DMS53 treated with DMSO at 0.1 percent for 48 hours (cell line): ENCODE data around the gene TMEM235.

Experiments
- DNase-seq: peaks from one replicate; lab custom pipeline; 2025; ENCODE audit not compliant: unreplicated experiment; lab: John Stamatoyannopoulos, UW

Gene TMEM235

GRCh38 chr17:78269955-78270381 lies 38.5 kb downstream of the TMEM235 start:
- no peak for DNase-seq

- DNase-seq = no peak
These were observed 40.2 kb downstream of the TMEM235 start for GRCh38 chr17:78271419-78272170.

DNA sequence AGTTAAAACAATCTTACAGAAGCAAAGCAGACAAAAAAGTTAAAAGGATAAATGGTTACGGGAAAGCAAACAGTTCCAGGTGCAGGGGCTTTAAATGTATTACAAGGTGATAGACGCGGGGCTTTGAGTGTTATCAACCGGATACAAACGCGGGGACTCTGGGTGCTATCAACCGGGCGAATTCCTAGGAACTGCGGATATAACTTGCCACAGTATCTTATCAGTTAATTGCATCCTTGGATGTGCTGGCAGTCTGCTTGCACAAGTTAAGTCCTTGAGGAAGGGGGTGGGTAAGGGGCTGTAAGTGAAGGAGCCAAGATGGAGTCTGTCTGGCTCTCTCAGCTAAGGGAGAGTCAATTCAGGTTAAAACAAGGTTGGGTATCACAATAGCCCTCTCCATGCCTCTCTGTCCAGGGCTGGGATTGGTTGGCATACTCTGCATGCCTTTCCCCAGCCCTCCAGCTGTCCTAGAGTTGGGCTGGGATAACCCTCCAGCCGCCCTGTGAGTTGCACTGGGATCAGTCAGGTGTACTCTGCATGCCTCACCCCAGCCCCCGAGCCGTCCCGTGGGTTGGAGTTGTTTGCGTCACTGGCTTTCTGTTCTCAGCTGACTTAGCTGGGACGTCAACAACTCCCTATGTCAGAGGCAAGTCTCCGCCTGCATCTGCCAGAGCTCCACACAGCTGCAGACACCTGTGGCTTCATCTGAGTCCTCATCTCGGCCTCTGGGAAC lies 40.9 kb downstream of the TMEM235 start:
- peak; percentile 78 for DNase-seq

DNA sequence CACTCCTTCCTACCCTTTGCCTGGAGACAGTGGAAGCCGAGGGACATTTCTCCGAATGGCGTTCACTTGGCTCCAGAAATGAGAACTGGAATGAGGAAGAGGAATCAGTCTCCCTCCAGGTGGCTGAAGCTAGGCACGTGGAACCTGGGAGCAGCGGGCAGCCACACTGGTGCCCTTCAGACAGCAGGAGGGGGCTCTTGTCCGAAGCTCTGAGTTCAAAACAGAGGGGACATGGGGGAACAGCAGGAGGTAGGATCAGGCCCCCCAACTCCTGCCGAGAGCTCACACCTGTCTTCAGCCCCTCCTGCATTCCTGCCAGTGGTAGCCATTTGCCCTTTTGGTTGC lies 41.5 kb downstream of the TMEM235 start:
- DNase-seq = no peak

DNA sequence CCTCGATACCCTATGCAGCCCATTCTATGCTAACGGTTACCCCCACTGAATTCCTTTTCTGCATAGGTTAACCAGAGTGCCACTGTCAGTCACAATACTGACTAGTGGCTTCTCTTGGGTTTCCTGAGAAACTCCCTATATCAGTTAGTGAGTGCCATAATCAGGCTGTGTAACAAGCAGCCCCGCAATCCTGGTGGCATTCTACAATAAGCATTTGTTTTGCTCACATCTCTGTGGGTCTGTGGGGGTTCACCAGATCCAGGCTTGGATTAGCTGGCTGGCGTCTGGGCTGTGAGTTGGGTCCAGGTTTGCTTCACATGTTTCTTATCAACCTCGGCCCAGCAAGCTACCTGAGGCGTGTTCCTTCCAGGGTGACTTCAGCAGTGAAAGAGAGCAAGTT lies 42.4 kb downstream of the TMEM235 start:
- no peak for DNase-seq

DNA sequence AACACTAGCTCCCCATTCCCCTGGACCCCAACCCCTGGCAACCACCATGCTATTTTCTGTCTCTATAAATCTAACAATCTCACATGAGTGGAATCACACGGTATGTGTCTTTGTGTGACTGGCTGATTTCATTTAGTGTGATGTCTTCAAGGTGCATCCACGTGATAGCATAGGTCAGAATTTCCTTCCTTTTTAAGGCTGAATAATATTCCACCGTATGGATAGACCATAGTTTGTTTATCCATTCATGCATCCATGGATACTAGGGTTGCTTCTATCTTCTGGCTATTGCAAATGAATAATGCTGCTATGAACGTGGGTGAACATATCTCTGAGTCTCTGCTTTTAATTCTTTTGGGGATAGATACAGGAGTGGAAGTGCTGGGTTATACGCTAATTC lies 43.9 kb downstream of the TMEM235 start:
- DNase-seq = no peak

DNA sequence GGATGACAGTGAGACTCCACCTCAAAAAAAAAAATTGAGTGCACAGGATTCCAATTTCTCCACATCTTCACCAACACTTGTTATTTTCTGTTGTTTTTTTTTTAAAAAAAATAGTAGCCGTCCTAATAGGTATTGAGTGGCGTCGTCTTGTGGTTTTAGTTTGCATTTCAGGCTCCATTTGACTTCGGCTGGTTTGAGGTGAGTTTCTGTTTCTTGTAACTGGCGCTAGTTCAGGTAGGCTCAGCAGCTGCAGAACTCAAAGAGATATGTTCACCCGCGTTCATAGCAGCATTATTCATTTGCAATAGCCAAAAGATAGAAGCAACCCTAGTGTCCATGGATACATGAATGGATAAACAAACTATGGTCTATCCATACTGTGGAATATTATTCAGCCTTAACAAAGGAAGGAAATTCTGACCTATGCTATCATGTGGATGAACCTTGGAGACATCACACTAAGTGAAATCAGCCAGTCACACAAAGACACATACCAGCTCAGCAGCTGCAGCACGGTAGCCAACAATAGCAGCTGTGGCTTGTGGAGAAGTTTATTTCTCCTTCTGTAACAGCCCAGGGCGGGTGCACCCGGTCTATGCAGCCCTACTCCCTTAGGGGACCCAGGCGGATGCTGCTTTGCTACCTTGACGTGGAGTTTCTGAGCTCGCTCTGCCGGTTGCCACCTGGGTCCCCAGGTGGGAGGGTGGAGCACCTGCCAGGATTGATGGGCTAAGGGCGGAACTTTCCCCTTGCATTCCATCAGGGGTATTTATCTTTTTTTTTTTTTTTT lies 44.9 kb downstream of the TMEM235 start:
- DNase-seq = no peak

- DNase-seq = peak; percentile 76
These were observed 46.8 kb downstream of the TMEM235 start for GRCh38 chr17:78278139-78278741.

DNA sequence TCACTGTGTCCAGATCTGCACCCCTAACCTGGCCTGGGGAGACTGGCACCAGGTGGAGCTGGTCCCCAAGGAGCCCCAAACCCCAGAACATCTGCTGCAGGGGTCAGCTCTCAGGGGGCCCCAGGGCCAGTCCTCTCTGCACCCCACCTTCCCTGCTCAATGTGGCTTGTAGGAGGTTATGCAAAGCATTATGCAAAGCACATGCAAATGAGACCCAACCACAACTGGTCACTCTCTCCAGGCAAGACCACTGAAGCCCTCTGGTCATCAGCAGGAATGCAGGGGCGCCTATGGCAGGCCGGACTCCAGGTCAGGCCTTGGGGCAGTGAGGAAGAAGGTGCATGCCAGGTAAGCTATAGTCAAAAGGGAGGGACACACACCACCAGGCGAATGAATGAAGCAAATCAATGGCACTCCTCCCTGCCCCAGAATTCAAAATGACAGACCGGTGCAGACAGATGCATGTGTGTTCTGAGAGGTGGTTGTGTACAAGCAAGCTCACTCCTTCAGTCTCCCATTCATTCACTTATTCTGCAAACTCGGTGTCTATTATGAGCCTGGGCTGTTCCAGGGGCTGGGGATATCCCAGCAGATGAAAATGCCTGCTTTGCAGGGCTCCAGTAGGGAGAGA lies 48.0 kb downstream of the TMEM235 start:
- no peak for DNase-seq

GRCh38 chr17:78281249-78281845 lies 49.9 kb downstream of the TMEM235 start:
- no peak for DNase-seq

GRCh38 chr17:78284146-78284545 lies 52.7 kb downstream of the TMEM235 start:
- DNase-seq = no peak

- no peak for DNase-seq
These were observed 57.6 kb downstream of the TMEM235 start for GRCh38 chr17:78289004-78289403.

GRCh38 chr17:78289802-78290363 lies 58.5 kb downstream of the TMEM235 start:
- DNase-seq = peak; percentile 73
